DOHH2 (cell line): ENCODE data around the gene NKAIN2.

ENCODE experiments used
- EZH2phosphoT487 ChIP-seq: fragments of 200-600 bp; sonication (generic); IDR thresholded peaks from 2 replicates; pipeline ENCODE4 v1.6.1; 2017; ENCODE audit warnings: borderline replicate concordance, mild to moderate bottlenecking, antibody characterized with exemption, low read length, moderate library complexity, mixed read lengths
- TF ChIP-seq, protein P1 (sequence below): fragments of 200-600 bp; sonication (generic); IDR thresholded peaks from one replicate; pipeline ENCODE4 v1.5.1; 2014; ENCODE audit warnings: antibody characterized with exemption, mild to moderate bottlenecking, low read depth, low read length; ENCODE audit not compliant: poor library complexity, severe bottlenecking

DNA sequence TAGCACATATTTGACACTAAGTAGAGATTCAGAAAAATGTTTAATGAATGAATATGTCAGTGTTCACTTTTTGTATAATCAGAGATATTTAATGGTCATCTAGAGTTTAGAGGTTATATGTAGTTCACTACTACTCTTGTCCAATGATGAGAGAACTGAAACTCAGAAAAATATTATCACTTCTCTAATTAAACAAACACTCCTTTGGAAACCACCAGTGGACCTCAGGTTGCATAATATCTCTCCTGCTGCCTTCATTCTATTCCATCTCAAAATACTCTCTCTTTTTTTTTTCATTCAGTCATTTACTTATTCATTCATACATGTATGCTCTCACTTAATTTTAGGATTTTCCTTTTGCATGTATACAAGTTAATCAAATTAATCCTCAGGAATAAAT lies 735.4 kb downstream of the NKAIN2 start:
- TF ChIP-seq, protein P1, sequence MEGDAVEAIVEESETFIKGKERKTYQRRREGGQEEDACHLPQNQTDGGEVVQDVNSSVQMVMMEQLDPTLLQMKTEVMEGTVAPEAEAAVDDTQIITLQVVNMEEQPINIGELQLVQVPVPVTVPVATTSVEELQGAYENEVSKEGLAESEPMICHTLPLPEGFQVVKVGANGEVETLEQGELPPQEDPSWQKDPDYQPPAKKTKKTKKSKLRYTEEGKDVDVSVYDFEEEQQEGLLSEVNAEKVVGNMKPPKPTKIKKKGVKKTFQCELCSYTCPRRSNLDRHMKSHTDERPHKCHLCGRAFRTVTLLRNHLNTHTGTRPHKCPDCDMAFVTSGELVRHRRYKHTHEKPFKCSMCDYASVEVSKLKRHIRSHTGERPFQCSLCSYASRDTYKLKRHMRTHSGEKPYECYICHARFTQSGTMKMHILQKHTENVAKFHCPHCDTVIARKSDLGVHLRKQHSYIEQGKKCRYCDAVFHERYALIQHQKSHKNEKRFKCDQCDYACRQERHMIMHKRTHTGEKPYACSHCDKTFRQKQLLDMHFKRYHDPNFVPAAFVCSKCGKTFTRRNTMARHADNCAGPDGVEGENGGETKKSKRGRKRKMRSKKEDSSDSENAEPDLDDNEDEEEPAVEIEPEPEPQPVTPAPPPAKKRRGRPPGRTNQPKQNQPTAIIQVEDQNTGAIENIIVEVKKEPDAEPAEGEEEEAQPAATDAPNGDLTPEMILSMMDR: no peak
- TF ChIP-seq EZH2phosphoT487: no peak
